ENCODE data around the gene INPP5D. TPM values are rescaled to one million over a fixed set of nuclear protein-coding genes. Genes with fewer than 3 reads are reported as not detected.
A peak's percentile ranks its signal among the peaks of the same experiment; 100 is the strongest.

Gene INPP5D
- total and polyA plus RNA-seq, 2 of the 8 experiments (the other 6 are each of a cell fraction or from before 2014, with no cell fraction given): 4.5 to 7.1 TPM

DNA sequence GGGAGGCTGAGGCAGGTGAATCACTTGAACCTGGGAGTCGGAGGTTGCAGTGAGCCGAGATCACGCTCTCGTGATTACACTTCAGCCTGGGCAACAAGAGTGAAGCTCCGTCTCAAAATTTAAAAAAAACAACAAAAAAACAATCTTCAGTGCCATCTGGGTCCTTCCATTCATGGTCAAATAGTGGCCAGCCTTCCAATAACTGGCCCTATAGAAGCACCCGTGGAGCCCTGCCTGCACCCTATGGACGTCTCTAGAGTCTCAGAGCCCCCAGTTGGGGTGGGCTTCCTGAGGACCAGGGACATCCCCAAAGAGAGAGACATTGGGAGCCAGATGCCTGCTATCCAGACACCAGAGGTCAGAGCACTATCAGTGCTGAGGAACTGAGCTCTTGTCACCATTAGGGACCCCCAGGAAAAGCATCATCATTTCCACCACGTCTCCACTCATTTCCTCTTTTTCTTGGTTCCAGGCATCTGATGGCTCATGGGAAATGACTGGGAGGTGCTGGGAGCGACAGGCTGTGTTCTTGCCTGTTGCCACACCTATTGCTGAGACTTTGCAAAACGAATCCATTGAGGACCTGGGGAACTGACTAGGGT is 18.3 kb upstream of the INPP5D start:
- no peak overlapping the region for H3K9ac ChIP-seq (replicated peaks in 1 of 4; ENCODE audit: extremely low read depth in 1 of 4, low read depth in 3 of 4, low read length in 3 of 4)
- H2BK15ac ChIP-seq (ENCODE audit: low read length): no peak overlapping the region
- no peak overlapping the region for H3K23ac ChIP-seq (ENCODE audit: insufficient read length)
- WGBS, 2 experiments (ENCODE audit: extremely low coverage in 1 of 2, insufficient coverage in 1 of 2, insufficient read length in 1 of 2, insufficient replicate concordance in 2 of 2, low coverage in 1 of 2, low lambda C conversion rate in 2 of 2, missing lambda C conversion rate in 1 of 2): 89% methylated on average over 10 of the region's 10 CpGs; no CpG with 5 or more reads in 1 of the 2 experiments
- H3K4ac ChIP-seq (replicated peaks; ENCODE audit: insufficient read length, low read depth, low read length): no peak overlapping the region
- FAIRE-seq (no peak), DNase-seq (ENCODE audit: low read depth in 1 of 2, low spot score in 2 of 2) (no peak)
- no peak overlapping the region for H4K5ac ChIP-seq (ENCODE audit: insufficient read length, low read depth, low read length)
- no peaks in the 10 kb centered on the region for H4K20me1 ChIP-seq (replicated peaks in 1 of 2; ENCODE audit: control insufficient read depth in 1 of 2, insufficient read depth in 2 of 2, low read length in 2 of 2)
- H3K4me1 ChIP-seq (replicated peaks in 1 of 4; ENCODE audit: control insufficient read depth in 3 of 4, insufficient read depth in 4 of 4, low read length in 3 of 4): no peaks in the 10 kb centered on the region
- no peaks in the 10 kb centered on the region for H3K9me3 ChIP-seq (ENCODE audit: insufficient read depth in 2 of 2, low read depth in 1 of 2, low read length in 1 of 2)
- no peaks in the 10 kb centered on the region for H3K79me2 ChIP-seq (ENCODE audit: control insufficient read depth in 1 of 2, insufficient read depth in 2 of 2, low read length in 2 of 2)
- H3K23me2 ChIP-seq (ENCODE audit: low read depth, low read length): no peaks in the 10 kb centered on the region
- no peak overlapping the region for H4K91ac ChIP-seq (replicated peaks; ENCODE audit: insufficient read length, low read length)
- 0 out of 2 replicates have a peak overlapping the region, but pooled peaks have one; percentile 43 for H2BK12ac ChIP-seq (ENCODE audit: low read depth, low read length)
- no peak overlapping the region for H3K14ac ChIP-seq (ENCODE audit: insufficient read length)
- H3K18ac ChIP-seq (ENCODE audit: extremely low read depth, low read length): no peak overlapping the region
- no peak overlapping the region for H2AK5ac ChIP-seq (ENCODE audit: low read depth, low read length)
- H2BK120ac ChIP-seq (replicated peaks; ENCODE audit: low read depth, low read length): no peak overlapping the region
- no peak overlapping the region for H3K56ac ChIP-seq (replicated peaks; ENCODE audit: insufficient read length, low read depth, low read length)
- no peak overlapping the region for H2AFZ ChIP-seq (ENCODE audit: low read length)
- no peaks in the 10 kb centered on the region for H3K79me1 ChIP-seq (ENCODE audit: low read depth, low read length)
- no peak overlapping the region for H2BK5ac ChIP-seq (ENCODE audit: low read depth, low read length)
- H3K4me2 ChIP-seq (ENCODE audit: insufficient read depth in 1 of 2, low read depth in 2 of 2, low read length in 2 of 2): no peak overlapping the region
- CTCF ChIA-PET (ENCODE audit: partially characterized antibody): interaction anchor here (0.9 to 2.2 kb wide), 6 partner anchors 9 to 58 kb away, joined by 3 to 9 read pairs (median 4); partner anchors contain the start of gene NEU2
- H3K4me3 ChIP-seq (ENCODE audit: extremely low read depth in 1 of 4, insufficient read depth in 2 of 4, low read depth in 3 of 4, low read length in 4 of 4): no peak overlapping the region
- no peaks in the 10 kb centered on the region for H3K36me3 ChIP-seq (ENCODE audit: control insufficient read depth in 2 of 4, insufficient read depth in 4 of 4, low read length in 3 of 4)
- H3K27me3 ChIP-seq (replicated peaks in 1 of 4; ENCODE audit: control insufficient read depth in 3 of 4, extremely low read depth in 1 of 4, insufficient read depth in 3 of 4, low read length in 3 of 4): no peaks in the 10 kb centered on the region; a peak in 1 of 7 replicates
- H3K27ac ChIP-seq (ENCODE audit: low read depth, low read length): no peak overlapping the region
- no peak overlapping the region for H2BK20ac ChIP-seq (ENCODE audit: low read length)
- H4K8ac ChIP-seq (ENCODE audit: extremely low read depth, insufficient read depth, low read length): no peak overlapping the region
- POLR2A ChIA-PET (ENCODE audit: partially characterized antibody): interaction anchor here (1.5 to 1.6 kb wide), 3 partner anchors 10 to 44 kb away, joined by 3 to 7 read pairs (median 6); no protein-coding TSS in a partner anchor
- TF ChIP-seq, protein P1, sequence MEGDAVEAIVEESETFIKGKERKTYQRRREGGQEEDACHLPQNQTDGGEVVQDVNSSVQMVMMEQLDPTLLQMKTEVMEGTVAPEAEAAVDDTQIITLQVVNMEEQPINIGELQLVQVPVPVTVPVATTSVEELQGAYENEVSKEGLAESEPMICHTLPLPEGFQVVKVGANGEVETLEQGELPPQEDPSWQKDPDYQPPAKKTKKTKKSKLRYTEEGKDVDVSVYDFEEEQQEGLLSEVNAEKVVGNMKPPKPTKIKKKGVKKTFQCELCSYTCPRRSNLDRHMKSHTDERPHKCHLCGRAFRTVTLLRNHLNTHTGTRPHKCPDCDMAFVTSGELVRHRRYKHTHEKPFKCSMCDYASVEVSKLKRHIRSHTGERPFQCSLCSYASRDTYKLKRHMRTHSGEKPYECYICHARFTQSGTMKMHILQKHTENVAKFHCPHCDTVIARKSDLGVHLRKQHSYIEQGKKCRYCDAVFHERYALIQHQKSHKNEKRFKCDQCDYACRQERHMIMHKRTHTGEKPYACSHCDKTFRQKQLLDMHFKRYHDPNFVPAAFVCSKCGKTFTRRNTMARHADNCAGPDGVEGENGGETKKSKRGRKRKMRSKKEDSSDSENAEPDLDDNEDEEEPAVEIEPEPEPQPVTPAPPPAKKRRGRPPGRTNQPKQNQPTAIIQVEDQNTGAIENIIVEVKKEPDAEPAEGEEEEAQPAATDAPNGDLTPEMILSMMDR (IDR thresholded peaks at IDR 0.05; ENCODE audit: control extremely low read depth in 1 of 3, insufficient read depth in 1 of 3, low read depth in 1 of 3, low read length in 3 of 3): no peak
- TF ChIP-seq SUZ12 (IDR thresholded peaks at IDR 0.05; ENCODE audit: low read length): no peak
- TF ChIP-seq CTBP2 (IDR thresholded peaks at IDR 0.05; ENCODE audit: borderline replicate concordance, insufficient read depth, insufficient read length, low read length): no peak
- TF ChIP-seq BCL11A (IDR thresholded peaks at IDR 0.05; ENCODE audit: low read depth in 2 of 2, low read length in 2 of 2): no peak
- no peak for TF ChIP-seq USF2 (IDR thresholded peaks at IDR 0.05; ENCODE audit: low read length)
- no peak for TF ChIP-seq TAF1 (IDR thresholded peaks at IDR 0.05; ENCODE audit: low read depth, low read length)
- no peak for TF ChIP-seq NRF1 (IDR thresholded peaks at IDR 0.05; ENCODE audit: low read depth, low read length)
- TF ChIP-seq RFX5 (IDR thresholded peaks at IDR 0.05; ENCODE audit: borderline replicate concordance, low read depth, low read length): no peak
- TF ChIP-seq ASH2L (IDR thresholded peaks at IDR 0.05; ENCODE audit: low read length): no peak

Measured in H1 (cell line).